GM13976 (cell line): ENCODE data around the gene NENF.
"Not testable (repeated sequence)": the region's sequence is repeated elsewhere in the genome, so short reads cannot be mapped to it uniquely, and the experiment has no call there.

Experiments
- DNase-seq: peaks from one replicate; pipeline ENCODE4 v3.0.0; 2012; ENCODE audit warnings: low spot score
- in situ Hi-C: fragments of 300-500 bp; cut with MboI; formaldehyde crosslinking; loops from one replicate; pipeline ENCODE4 v1.12.0; 2022; ENCODE audit warnings: low sequenced_read_pairs, mixed read lengths, inconsistent platforms; ENCODE audit not compliant: unreplicated experiment
- TF ChIP-seq, protein P1 (sequence below): IDR thresholded peaks from 2 replicates; pipeline ENCODE4 v1.5.1; 2012; ENCODE audit warnings: borderline replicate concordance, mild to moderate bottlenecking; ENCODE audit not compliant: insufficient read depth; ENCODE audit errors: extremely low read depth, missing control alignments, control extremely low read depth

Gene NENF

DNA sequence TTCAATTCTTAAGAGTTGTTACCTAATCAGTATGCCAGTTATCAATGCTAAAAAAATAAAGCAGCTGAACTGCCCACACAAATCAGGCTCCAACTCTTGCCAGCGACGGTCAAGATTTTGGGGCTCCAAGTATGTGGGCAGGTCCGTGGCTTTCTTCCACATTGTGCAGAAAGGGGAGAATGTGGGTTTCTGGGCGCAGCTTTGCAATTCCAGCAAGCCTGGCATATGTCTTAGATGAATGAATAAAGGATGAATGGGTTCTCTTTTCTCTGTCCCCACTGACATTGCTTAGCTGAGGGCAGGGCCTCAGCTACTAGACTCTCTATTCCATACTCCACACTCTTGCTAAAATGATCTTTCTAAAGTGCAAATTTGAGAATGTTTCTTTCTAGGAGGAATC is 42.4 kb downstream of the NENF start:
- DNase-seq: no peak
- TF ChIP-seq, protein P1, sequence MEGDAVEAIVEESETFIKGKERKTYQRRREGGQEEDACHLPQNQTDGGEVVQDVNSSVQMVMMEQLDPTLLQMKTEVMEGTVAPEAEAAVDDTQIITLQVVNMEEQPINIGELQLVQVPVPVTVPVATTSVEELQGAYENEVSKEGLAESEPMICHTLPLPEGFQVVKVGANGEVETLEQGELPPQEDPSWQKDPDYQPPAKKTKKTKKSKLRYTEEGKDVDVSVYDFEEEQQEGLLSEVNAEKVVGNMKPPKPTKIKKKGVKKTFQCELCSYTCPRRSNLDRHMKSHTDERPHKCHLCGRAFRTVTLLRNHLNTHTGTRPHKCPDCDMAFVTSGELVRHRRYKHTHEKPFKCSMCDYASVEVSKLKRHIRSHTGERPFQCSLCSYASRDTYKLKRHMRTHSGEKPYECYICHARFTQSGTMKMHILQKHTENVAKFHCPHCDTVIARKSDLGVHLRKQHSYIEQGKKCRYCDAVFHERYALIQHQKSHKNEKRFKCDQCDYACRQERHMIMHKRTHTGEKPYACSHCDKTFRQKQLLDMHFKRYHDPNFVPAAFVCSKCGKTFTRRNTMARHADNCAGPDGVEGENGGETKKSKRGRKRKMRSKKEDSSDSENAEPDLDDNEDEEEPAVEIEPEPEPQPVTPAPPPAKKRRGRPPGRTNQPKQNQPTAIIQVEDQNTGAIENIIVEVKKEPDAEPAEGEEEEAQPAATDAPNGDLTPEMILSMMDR: no peak
- in situ Hi-C loops: no loop called here

DNA sequence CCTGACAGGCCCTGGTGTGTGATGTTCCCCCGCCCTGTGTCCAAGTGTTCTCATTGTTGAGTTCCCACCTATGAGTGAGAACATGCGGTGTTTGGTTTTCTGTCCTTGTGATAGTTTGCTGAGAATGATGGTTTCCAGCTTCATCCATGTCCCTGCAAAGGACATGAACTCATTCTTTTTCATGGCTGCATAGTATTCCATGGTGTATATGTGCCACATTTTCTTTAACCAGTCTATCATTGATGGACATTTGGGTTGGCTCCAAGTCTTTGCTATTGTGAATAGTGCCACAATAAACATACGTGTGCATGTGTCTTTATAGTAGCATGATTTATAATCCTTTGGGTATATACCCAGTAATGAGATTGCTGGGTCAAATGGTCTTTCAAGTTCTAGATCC is 43.1 kb downstream of the NENF start:
- in situ Hi-C loops, DNase-seq: not testable (repeated sequence)

DNA sequence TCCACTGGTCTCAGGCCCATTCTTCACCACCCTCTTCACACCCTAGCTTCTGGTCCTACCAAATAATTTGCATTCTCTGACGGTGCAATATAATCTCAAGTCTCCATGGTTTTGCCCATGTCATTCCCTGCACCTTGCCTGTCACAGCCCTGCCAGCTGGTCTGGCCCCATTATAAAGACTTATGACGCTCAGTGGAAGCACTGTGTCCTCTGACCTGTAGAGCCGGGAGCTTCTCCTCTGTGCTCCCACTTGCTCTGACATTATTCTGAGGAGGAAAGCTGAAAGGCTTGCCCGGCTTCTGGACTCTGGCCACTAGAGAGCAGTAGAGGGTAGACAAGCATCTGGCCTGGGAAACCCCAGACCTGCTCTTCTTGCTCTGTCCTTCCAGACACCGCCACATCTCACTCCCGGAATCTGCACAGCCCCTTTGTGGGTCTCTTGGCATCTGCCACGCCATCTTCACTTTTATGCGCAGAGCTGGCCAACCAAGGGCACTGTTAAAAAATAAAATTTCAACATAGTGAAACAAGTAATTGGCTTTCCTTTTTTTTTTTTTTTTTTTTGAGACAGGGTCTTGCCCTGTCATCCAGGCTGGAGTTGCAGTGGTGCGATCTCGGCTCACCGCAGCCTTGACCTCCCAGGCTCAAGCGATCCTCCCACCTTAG is 44.4 kb downstream of the NENF start:
- DNase-seq: peak; percentile 84
- in situ Hi-C loops: no loop called here
- TF ChIP-seq, protein P1: peak; percentile 74

DNA sequence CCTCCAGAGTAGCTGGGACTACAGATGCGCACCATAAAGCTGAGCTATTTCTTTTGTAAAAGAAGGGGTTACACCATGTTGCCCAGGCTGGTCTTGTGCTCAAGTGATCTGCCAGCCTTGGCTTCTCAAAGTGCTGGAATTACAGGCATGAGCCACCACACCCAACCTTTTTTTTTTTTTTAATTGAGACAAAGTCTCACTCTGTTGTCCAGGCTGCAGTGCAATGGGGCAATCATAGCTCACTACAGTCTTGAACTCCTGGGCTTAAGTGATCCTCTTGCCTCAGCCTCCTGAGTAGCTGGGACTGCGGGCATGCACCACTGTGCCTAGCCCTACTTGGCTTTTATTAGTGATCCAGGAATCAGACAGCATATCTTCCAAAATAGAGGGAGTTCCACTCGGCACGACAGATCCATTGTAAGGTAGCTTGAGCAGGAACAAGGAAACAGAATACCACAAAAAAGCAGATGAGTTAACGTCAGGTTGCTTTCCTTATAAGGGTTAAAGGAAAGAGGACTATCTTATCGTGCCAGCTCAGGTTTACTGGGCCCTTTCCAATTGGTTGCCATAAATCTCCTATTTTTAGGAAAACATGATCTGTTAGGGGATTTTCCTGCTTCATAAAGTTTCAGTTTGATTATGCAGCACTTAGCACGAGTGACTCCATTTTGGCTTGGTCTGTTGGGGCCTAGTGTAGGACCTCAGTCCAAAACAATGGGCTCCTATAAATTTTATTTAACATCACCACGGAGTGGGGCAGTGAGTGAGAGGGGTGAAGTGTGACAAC is 45.2 kb downstream of the NENF start:
- in situ Hi-C loops: no loop called here
- TF ChIP-seq, protein P1: no peak
- DNase-seq: no peak

DNA sequence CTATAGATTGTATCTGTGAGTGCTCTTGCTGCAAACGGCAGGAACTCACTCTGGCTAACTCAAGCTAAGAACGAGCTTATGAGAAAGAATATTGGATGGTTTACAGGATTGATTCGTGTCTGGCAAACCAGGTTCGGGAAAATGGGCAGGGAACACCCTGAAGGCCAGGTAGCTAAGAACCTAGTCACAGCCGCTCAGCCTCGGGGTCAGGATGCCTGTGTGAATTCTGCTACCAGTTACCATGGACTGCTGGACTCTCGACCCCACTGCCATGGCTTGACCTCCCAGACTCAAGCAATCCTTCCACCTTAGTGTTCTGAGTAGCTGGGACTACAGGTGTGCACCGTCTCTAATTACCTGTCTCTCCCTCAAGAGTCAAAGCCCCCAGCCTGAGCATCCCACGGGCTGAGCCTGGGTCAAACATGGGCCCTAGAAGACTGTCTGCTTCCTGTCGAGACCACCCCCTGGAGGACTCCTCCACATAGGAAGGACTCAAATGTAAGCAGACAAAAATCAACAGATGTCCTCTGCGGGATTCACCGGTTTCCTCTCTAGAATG is 45.8 kb downstream of the NENF start:
- TF ChIP-seq, protein P1: no peak
- in situ Hi-C loops: no loop called here
- DNase-seq: no peak

DNA sequence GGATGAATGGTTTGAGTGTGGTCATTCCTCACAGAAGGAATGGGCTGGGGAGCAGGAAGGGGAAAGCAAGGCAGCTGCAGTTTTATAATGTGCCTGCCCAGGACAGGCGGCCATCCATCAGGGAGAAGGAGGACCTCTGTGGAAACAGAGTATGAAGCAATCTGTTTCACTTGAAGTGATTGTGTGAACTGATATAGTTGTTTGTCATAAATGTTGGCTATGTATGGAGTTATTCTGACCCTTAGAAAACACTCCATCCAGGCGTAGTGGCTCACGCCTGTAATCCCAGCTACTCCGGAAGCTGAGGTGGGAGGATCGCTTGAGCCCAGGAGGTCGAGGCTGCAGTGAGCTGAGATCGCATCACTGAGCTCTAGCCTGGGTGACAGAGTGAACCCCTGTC is 46.5 kb downstream of the NENF start:
- TF ChIP-seq, protein P1: no peak
- in situ Hi-C loops: no loop called here
- DNase-seq: no peak

DNA sequence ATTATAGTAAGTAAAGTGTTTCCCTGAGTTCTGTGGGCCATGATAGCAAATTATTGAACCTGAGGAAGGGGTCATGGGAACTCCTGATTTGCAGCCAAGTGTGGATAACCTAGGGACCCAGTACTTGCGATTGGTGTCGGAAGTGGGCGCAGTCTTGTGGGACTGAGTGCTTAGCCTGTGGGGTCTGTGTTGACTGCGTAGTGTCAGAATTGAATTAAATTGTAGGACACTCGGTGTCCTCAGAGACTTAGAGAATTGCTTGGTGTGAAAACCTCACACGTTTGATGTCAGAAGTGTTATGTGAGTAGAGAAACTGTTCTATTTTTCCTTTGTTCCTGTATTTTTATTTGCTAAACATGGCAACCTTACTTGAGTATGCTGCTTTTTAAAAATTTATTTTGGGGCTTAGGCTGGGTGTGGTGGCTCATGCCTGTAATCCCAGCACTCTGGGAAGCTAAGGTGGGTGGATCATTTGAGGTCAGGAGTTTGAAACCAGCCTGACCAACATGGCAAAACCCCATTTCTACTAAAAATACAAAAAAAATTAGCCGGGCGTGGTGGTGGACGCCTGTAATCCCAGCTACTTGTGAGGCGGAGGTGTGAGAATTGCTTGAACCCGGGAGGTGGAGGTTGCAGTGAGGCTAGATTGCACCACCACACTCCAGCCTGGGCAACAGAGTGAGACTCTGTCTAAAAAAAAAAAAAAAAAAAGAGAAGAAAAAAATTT is 48.2 kb downstream of the NENF start:
- not testable (repeated sequence) for DNase-seq
- in situ Hi-C loops: loop anchor here (10.0 kb wide), 1 partner anchor 294 kb away; no protein-coding TSS in a partner anchor
